HL-60 (cell line): ENCODE measurements around the gene COPG1.

ENCODE experiments used
- POLR2AphosphoS5 ChIP-seq: IDR thresholded peaks from 2 replicates; pipeline ENCODE4 v1.6.1; 2012; ENCODE audit warnings: low read depth
- SPI1 ChIP-seq: IDR thresholded peaks from 2 replicates; pipeline ENCODE4 v1.6.1; 2012; ENCODE audit warnings: low read depth, mild to moderate bottlenecking, borderline replicate concordance
- TF ChIP-seq, protein P1 (sequence below): IDR thresholded peaks from one replicate; pipeline ENCODE4 v1.5.1; 2011; ENCODE audit warnings: low read length, control low read depth, inconsistent platforms; ENCODE audit not compliant: insufficient read depth
- TF ChIP-seq, protein P2 (sequence below): IDR thresholded peaks from 2 replicates; pipeline ENCODE4 v1.6.1; 2012; ENCODE audit warnings: low read depth; ENCODE audit not compliant: insufficient replicate concordance

DNA sequence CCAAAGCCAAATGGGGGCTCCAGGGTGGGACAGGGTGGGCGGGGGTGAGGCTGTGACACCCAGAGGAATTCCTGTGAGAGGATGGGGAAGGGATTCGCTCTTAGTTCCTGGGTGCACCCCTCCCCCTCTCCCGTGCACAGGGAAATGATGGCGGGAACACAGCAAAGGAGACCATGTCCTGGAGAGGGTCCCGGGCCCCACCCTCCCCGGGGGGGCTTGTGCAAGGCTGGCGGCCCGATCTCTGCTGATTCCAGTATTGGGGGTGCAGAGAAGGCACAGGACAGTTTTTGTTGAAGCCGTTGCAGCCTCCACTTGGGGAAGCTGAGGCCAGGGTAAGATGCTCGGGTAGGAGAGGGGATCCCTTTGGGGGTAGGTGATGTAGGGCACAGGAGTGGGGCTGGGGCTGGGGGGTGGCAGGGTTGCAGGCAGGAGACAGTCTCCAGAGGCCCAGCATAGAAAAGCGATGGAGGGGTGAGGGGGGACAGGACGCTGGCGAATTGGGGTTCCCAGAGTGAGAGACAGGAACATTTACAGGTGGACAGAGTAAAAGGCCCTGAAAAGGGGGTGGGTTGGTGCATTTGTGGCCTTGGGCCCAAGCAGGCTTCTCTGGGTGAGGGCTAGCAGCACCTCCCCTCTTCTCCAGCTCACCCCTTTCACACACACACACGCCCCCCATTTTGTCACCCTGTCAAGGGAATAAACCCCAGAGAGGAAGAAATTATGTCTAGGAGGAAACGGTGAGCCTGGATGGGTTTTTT is 67.8 kb downstream of the COPG1 start:
- TF ChIP-seq, protein P1, sequence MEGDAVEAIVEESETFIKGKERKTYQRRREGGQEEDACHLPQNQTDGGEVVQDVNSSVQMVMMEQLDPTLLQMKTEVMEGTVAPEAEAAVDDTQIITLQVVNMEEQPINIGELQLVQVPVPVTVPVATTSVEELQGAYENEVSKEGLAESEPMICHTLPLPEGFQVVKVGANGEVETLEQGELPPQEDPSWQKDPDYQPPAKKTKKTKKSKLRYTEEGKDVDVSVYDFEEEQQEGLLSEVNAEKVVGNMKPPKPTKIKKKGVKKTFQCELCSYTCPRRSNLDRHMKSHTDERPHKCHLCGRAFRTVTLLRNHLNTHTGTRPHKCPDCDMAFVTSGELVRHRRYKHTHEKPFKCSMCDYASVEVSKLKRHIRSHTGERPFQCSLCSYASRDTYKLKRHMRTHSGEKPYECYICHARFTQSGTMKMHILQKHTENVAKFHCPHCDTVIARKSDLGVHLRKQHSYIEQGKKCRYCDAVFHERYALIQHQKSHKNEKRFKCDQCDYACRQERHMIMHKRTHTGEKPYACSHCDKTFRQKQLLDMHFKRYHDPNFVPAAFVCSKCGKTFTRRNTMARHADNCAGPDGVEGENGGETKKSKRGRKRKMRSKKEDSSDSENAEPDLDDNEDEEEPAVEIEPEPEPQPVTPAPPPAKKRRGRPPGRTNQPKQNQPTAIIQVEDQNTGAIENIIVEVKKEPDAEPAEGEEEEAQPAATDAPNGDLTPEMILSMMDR, result no peak
- TF ChIP-seq POLR2AphosphoS5, result no peak
- TF ChIP-seq, protein P2, sequence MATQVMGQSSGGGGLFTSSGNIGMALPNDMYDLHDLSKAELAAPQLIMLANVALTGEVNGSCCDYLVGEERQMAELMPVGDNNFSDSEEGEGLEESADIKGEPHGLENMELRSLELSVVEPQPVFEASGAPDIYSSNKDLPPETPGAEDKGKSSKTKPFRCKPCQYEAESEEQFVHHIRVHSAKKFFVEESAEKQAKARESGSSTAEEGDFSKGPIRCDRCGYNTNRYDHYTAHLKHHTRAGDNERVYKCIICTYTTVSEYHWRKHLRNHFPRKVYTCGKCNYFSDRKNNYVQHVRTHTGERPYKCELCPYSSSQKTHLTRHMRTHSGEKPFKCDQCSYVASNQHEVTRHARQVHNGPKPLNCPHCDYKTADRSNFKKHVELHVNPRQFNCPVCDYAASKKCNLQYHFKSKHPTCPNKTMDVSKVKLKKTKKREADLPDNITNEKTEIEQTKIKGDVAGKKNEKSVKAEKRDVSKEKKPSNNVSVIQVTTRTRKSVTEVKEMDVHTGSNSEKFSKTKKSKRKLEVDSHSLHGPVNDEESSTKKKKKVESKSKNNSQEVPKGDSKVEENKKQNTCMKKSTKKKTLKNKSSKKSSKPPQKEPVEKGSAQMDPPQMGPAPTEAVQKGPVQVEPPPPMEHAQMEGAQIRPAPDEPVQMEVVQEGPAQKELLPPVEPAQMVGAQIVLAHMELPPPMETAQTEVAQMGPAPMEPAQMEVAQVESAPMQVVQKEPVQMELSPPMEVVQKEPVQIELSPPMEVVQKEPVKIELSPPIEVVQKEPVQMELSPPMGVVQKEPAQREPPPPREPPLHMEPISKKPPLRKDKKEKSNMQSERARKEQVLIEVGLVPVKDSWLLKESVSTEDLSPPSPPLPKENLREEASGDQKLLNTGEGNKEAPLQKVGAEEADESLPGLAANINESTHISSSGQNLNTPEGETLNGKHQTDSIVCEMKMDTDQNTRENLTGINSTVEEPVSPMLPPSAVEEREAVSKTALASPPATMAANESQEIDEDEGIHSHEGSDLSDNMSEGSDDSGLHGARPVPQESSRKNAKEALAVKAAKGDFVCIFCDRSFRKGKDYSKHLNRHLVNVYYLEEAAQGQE, result no peak
- no peak for TF ChIP-seq SPI1
